NCI-H2029 treated with DMSO at 0.1 percent for 48 hours (cell line): ENCODE results near the gene HIC1.

Source experiments
- DNase-seq: peaks from one replicate; lab custom pipeline; 2025; lab: John Stamatoyannopoulos, UW

HIC1 gene

DNA sequence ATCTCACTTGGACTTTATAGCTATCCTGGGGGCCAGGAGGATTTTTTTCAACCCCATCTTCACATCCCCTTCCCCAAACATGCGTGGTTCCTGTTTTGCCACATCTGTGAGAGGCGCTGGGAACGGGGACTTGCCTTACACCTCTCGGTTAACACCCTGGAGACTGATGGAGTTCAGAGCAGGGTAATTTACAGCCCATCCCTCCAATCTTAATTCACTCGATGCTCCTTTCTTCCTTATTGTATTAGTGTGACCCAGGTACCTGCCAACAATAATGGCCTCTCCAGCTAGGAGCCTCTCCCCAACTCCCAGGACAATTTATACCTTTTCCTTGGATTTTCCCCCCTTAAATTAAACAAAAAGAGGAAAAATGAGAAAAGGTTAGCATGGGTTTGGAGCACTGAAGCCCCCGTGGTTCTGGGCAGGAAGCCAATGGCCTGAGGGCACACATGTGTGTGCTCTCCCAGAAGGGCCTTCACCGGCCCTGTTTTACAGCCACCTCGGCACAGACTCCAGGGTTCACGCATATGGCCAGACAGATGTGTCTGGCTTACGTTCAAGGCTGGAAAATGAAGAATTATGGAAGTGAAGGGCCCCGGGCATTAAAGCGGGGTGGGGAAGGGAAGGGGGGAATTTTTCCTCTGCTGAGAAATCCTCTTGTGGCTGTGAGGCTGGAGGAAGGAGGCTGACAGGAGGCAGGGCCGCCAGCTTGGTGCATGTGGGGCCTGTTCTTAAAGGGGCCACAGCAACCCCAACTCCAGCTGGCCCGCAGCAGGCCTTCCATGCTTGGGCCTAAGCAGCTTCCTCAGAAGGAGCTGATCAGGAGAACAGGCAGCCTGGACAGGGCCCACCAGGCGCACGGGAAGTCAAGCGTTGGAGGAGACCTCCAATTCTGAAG lies 21.4 kb downstream of the HIC1 start:
- no peak for DNase-seq

DNA sequence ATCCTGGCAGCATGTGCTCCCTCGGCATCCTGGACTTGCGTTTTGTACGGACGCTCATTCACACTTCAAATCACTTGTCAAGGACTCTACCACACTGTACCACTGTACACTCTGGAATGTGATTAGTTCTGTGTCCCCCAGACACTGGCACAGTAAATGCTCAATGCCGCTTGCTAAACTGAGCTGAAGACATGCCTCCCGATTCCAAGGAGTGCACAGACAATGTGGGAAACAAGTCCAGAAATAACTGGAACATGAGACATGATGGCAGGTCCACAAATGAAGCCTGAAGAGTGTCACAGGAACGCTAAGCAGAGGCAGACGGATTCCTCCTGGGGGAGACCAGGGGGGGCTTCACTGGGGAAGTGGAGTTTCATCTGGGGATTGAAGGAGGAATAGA lies 22.1 kb downstream of the HIC1 start:
- no peak for DNase-seq

DNA sequence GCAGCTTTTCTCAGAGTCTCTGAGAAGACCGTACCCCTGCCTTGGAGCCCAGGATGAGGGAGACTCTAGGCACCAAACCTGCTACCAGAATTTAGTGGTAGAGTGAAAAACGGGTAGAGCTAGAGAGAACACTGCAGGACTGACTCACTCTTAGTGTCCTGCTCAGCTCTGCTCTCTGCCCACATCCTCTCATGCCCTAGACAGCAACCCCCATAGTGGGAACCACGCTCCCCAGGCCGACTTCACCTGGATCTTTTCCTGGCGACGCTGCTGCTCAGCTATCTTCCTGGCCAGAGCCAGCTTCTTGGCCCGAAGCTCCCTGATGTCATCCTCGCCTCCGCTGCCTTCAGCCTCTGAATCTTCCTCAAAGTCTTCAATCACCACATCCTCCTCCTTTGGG lies 26.7 kb downstream of the HIC1 start:
- no peak for DNase-seq

DNA sequence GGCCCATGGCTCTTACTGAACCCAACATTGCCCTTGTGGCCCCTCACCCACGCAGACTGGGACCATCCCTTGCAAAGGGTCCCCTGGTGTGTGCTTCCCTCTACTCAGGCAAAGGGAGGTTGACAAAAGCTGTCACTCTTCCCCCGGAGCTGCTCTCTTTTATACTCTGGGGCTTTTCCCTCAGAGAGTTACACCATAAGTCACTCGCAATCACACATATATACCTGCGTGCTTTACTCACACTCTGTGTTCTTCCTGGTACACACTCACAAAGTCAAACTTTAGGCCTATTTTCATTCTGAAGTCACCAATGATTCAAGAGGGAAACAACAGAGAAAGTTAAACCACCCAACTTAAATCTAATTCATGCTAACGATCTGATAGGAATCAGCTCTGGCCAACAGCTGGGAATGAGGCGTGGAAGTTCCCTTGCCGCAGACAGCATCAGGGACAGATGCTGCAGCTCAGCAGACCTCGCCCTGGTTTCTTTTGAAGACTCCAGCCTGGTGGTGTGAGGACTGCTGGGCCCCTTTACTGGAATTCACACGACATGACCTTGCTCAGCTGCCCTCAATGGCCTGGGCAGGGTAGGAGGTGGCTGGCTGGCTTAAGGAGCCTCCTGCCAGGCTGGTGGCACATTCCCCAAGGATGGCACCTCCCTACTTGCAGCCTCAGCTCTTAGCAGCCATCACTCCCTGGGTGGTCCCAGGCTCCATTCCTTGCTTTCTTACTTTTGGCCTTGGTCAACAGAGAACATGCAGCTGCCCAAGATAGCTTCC lies 27.3 kb downstream of the HIC1 start:
- DNase-seq: no peak

DNA sequence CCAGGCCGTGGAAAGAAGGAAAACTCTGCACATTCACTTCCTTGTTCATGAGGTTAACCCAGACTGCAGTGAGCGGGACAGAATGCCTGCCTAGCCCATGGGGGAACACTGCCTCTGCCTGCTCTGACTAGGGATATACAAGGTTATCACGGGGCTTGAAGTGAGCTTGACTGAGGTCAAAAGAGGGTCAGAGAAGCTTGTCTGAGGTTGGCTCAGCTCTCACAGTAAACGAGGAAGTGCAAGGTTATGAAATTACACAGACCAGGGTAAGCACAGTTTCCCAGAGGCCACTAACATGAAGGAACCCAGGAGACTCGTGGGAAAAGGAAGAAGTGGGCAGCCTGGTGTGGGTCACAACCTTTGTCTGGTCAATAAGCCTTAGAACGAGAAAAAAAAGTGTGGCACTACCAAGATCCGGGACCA lies 28.7 kb downstream of the HIC1 start:
- DNase-seq: no peak

DNA sequence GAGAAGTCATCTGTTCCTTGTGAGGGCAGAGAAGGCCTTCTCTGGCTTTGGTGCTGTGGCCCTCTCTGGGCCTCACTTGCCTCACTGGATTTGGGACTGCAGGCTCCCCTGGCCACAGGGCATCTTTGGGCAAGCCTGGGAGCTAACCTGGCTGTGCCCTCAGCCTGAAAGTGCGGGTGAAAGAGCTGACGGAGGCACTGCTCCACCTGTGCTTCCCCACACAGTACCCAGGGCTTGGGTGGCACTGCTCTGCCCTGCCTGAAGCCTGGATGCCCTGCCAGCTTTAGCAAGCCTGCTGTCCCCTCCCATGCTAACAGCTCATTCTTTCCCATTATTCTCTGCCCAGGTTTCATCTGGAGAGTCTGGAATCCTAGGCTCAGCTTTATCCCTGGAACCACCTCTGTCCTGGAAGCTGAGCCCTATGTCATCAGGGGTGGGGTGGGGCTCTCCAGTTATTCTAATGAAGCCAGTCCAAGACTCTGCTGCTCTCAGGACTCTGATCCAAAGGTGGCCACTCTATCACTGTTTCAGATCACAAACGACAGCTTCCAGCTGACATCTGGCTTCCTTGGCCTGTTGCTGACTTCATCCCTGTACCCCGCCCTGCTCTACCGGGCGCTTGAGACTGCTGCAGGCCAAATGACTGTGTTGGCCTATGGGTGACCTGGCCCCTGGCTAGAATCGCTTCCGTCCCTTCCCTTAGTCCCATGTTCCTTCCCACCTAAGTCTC lies 29.3 kb downstream of the HIC1 start:
- DNase-seq: no peak

DNA sequence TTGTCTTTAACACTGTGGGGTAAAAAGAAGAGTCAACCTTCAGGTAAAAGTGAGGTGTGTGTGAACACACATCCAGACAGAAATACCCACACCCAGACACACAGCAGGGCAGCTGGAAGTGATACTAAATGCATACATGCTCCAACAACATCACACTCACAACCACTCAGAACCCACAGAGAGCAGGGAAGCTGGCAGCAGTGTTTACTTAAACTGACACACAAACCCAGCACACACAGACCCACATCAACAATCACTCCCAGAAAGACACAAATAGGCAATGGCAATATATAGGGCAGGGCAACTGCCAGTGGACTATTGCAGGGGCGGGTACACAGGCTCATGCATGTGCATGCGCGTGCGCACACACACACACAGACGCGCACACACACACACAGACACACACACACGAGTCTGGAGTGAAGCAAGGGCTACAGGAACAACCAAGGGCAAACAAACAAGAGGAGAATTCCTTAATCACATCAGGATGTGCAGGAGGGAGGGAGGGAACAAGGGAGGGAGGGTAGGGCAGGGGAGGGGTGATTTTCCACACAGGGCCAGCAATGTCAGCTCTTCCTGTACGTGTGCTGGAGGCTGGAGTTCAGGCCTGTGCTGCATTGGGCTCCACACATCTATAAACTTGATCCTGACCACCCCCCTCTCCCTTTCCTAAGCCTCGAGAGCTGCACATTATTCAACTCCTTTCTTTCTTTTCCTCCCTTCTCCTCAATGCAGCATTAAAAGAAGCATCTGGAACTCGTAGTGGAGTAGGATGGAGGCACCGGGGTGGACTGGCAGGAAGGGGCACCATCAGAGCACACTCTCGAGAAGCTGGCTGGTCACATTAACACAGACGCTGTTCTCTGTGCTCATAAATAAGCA lies 30.1 kb downstream of the HIC1 start:
- DNase-seq: no peak

DNA sequence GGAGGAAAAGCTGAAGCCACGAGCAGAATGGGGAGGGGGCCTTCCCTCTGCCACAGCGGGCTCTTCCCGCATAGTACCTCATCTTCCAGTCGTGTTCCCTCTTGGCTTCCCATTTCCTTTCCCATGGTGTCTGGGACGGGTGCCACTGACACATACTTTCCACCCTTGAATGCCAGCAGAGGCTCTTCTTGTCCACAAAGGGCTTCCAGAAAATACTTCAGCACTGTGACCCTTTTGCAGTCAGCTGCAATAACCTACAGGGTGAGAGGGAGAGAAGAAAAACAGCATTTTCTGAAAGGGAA lies 30.7 kb downstream of the HIC1 start:
- no peak for DNase-seq

DNA sequence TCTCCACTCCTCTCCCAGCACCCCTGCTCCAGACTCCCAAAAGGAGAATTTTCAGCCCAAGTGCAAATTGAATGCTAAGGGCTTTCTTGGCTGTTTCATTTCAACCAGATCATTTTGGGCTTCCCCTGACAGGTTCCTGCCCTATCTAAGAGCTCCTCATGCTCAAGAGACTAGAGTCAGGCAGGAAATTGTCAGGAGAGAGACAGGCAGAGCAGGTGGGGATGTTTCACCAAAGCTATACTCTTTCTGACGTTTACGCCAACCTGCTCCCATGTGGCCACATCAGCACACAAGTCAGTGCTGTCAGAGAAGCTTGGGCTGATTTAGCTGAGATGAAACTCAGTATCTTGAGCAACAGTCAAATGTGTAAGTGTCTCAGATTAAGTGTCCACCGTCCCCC lies 31.4 kb downstream of the HIC1 start:
- DNase-seq: no peak

DNA sequence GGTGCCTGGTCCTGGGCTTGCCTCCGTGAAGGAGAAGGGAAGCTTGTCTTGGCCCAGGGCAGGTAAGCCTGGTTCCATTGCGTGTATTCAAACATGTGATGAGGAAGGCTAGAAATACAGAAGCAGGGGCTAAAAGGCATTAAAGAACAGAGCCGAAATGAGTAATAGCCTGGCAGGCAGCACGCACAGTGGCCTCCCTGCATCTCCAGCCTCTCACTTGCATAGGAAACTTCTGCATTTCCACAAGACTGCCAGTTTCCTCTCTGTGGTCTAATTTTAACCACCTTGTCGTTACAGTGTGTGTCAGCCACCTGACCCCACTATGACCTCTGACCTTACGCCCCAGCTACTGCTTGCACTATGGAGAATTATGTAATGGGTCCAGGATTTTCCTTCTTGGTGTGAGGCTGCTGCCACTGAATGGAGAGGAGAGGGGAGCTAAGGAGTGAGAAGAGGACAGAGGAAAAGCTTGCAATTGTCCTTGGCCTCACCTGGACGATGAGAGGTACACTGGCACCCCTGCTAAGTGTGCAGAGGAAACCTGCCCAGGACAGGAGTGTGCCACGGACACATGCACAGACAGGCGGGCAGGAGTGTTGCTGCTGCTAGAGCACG lies 32.8 kb downstream of the HIC1 start:
- DNase-seq: no peak

DNA sequence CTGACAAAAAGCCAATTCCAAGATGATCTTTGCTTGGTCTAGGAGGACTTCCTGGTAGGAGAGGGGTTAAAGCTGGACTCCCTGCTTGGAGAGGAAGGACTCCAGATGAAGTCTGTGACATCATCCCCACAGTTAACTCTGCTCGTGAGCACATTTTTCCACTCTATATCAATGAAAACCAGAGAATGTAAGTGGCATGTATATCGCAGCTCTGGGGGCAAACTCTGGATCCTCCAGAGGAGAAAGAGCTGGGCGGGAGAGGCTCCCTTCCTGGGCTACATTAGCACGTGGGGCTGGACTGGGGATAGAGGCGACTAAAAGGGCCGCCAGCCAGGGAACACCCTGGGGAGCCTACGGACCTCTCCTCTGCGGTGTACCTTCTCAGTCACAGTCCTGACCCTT lies 34.1 kb downstream of the HIC1 start:
- DNase-seq: no peak

DNA sequence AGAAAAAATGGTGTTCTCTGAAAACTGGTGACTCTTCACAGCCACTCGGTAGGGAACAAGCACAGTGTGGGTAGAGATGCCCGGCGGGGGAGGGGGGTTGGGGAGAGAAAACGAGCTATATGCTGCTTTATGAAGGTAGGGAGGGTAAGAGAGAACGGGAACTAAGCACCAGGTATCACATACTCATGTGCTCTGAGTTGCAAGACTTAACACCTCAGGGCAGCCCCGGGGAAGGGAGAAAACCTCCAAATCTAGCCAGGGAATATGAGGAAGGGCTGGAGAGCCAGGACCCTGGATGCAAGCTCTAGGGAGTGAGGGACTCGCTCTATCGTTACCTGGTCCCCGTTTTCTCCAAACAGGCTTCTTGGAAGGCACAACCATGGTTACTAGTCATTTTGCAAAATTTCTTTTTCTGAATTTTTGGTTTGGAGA lies 35.3 kb downstream of the HIC1 start:
- DNase-seq: no peak

DNA sequence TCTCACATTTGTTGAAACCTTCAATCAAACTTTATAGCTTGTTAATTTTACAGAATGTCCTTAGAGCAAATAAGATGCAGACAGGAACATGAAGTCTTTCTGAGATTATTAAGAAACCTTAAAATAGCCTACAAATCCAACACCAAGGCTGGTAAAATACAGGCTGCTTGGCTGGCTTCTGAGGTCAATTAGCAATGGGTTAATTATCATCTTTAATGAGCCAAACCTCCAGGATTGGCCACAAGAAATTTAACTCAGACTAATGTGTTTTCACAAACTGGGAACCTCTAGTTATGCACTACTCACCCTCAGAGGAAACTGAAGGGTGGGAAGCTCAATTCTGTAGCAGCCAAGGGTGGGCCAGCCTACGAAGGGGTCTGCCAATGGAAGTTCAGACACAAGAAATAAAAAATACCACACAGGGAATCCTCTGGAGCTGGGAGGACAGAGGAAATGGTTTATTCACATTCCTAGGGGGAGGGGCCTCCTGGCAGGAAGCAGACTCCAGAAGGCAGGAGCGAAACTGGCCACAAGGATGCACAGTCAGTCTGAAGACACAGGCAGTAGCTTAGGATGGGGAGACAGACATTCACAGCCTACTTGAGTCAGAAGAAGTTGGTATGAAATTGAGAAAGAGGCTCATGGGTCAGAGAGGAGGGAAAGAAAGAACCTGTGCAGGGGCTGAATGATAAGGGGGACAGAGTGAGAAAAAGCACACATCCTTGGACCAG lies 36.1 kb downstream of the HIC1 start:
- no peak for DNase-seq

DNA sequence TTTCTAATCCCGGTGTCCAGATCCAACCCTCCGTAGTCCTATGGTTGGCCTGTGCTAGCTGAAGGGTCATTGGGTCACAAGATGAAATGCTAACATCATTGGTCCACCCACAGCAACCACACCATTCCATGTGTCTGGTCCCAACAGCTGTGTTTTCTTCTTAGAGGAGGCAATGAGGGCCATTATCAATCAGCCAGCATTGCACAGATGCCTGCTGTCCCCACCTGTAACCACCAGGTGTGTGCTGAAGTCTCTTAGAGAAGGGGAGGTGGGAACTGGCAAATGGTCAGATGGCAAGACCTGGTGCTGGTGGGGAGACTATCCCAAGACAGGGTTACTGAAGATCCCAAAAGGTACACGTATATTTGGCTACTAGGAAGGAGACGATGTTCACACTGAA lies 37.4 kb downstream of the HIC1 start:
- DNase-seq: no peak

DNA sequence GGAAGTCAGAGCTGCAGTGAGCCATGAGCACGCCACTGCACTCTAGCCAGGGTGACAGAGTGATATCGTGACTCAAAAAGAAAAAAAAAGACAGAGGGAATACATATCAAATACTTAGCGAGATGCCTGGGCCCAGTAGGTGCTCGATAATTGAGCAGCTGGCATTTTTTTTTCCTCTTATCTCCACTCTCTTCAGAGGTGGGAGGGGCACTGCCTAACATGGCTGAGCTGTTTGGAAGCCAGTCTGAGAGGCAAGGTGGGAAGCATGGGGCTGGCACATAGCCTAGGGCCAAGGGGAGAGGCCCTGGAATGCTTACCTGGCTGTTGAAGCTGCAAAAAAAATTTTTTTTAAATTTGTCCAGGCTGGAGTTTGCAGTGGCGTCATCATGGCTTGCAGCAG lies 38.4 kb downstream of the HIC1 start:
- DNase-seq: peak; percentile 52

DNA sequence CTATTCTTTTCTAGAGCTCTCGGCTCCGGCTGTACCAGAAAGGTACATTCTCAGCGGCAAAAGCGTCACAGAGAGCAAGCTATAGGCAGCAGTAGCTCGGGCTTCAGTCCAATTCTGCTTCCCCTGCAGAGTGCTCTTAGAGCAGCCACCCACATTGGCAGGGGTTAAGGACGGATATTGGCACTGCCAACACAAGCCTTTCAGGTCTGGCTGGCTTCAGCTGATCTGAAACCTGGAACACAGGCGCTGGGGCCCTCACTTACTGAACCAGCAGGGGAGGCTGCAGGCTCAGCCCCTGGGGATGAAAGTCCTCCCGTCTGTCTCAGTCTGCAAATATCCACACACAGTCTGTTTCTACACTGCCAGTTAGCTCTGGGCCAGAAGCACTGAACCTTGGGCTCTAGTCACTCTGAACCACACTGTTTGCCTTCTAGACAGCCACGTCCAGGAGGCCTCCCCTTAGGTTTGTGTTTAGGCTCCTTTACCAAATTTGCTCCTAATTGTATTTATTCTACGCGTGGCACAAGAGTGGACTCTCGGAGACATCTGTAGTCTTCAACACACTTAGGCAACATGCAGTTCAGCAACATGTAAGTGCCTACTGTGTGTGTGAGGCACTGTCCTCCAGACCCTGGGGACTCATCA lies 40.1 kb downstream of the HIC1 start:
- DNase-seq: peak; percentile 71

DNA sequence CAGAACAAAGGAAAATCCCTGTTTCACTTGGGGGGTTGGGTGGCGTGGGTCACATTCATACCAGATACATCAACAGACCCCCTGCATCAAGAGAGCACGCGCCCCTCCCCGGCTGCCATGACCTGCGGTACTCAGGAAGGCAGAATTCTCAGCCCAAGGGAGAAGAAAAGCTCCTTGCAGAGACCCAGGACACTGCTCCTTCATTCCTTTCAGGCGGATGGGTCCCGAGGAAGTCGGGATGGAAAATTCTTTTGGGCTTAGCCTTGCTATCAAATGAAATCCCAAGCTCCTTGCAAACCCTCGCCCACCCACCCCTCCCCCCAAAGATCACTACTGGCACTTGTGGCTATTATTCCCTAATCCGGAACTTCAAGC lies 40.6 kb downstream of the HIC1 start:
- DNase-seq: no peak

DNA sequence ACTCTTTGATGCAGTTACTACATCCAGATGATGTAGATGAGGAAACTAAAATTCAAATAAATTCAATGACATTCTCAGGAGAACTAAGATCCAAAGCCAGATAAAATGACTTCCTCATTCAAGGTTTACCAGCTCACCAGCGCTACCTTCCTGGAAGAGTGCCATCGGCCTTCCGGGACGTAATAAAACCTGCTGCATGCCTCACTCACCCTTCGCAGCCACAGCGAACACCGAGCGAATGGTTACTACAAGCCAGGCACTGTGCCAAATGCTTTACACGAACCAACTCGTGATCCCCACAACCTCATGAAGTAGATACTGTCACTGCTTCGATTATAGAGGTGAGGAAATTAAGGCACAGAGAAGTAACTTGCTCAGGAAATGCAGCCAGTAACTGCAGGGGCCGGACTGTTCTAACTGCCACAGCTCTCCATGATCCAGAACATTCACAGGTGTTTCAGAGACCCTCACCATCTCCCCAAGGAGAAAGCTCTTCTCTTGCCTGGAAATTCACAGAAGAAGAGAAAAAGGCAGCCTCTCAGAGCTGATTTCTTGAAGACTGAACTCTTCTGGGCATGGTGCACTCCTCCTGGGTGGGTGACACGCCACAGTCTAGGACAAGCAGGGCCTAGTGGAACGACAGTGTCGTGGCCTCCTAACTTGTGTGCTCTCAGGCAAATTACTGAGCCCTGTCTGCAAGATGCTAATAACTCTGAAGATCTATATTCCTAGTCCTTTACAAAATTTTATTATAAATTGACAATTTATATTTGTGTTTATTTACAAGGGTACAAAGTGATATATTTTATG lies 46.8 kb downstream of the HIC1 start:
- no peak for DNase-seq
